ENCODE data around the gene PIM1. TPM values are rescaled to one million over a fixed set of nuclear protein-coding genes. Genes with fewer than 3 reads are reported as not detected.

The PIM1 gene
- total and polyA plus RNA-seq, 9 of the 15 experiments (the other 6 are each of a cell fraction or from before 2014, with no cell fraction given), result 19.0 to 789 (median 212) TPM

GRCh38 chr6:37174515-37175331, 4.8 kb downstream of the PIM1 start (continued):
- TF ChIP-seq ZBTB49 (CRISPR knock-in tag; IDR thresholded peaks at IDR 0.05; ENCODE audit: borderline replicate concordance), result no peak
- TF ChIP-seq ZBTB11 (CRISPR knock-in tag; IDR thresholded peaks at IDR 0.05), result no peak
- no peak for TF ChIP-seq ESRRA (IDR thresholded peaks at IDR 0.05; ENCODE audit: borderline replicate concordance, low read depth)
- no peak for TF ChIP-seq ZNF77 (CRISPR knock-in tag; IDR thresholded peaks at IDR 0.05)
